Stimulated activated CD8-positive, alpha-beta memory T cell treated with anti-CD3 and anti-CD28 coated beads, Interleukin-4, amount 100 ng/mL, for 24 hours (primary cell): ENCODE measurements around the gene BICD2.
"Not testable (repeated sequence)": the region's sequence is repeated elsewhere in the genome, so short reads cannot be mapped to it uniquely, and the experiment has no call there.

ENCODE experiments used
- DNase-seq: peaks from one replicate; pipeline ENCODE4 v3.0.0-alpha.2; 2020; ENCODE audit warnings: low read depth

The BICD2 gene

GRCh38 chr9:92770360-92770995 is 5.8 kb upstream of the BICD2 start:
- DNase-seq: no peak

GRCh38 chr9:92769990-92770359 is 5.3 kb upstream of the BICD2 start:
- DNase-seq: no peak

- DNase-seq: no peak
These were observed 4.7 kb upstream of the BICD2 start for GRCh38 chr9:92769286-92769685.

- not testable (repeated sequence) for DNase-seq
These were observed 4.2 kb upstream of the BICD2 start for GRCh38 chr9:92768816-92769215.

- DNase-seq: no peak
These were observed 2.7 kb upstream of the BICD2 start for GRCh38 chr9:92767066-92768054.

- peak; percentile 96 for DNase-seq
These were observed 629 bp upstream of the BICD2 start for GRCh38 chr9:92764988-92765936.

GRCh38 chr9:92763721-92764380 is 782 bp downstream of the BICD2 start:
- peak; percentile 20 for DNase-seq

GRCh38 chr9:92762781-92763708 is 1.6 kb downstream of the BICD2 start:
- no peak for DNase-seq

- DNase-seq: no peak
These were observed 2.4 kb downstream of the BICD2 start for GRCh38 chr9:92762196-92762595.

GRCh38 chr9:92761686-92762085 is 2.9 kb downstream of the BICD2 start:
- DNase-seq: no peak

- no peak for DNase-seq
These were observed 4.1 kb downstream of the BICD2 start for GRCh38 chr9:92760494-92760893.

- DNase-seq: no peak
These were observed 4.6 kb downstream of the BICD2 start for GRCh38 chr9:92760070-92760469.

- no peak for DNase-seq
These were observed 5.2 kb downstream of the BICD2 start for GRCh38 chr9:92759446-92759845.

GRCh38 chr9:92756792-92757191 is 7.8 kb downstream of the BICD2 start:
- no peak for DNase-seq

GRCh38 chr9:92754091-92754745 is 10.4 kb downstream of the BICD2 start:
- DNase-seq: no peak

GRCh38 chr9:92752812-92753404 is 11.7 kb downstream of the BICD2 start:
- no peak for DNase-seq

- no peak for DNase-seq
These were observed 14.7 kb downstream of the BICD2 start for GRCh38 chr9:92749934-92750315.

GRCh38 chr9:92749071-92749933 is 15.3 kb downstream of the BICD2 start:
- no peak for DNase-seq

- no peak for DNase-seq
These were observed 16.5 kb downstream of the BICD2 start for GRCh38 chr9:92748233-92748497.
